Chondrocyte (in vitro differentiated cells): ENCODE results near the gene NRL. TPM values are rescaled to one million over a fixed set of nuclear protein-coding genes. Genes with fewer than 3 reads are reported as not detected.

ENCODE experiments used
- DNase-seq: peaks from one replicate; pipeline ENCODE4 v3.0.0; 2021; ENCODE audit warnings: mixed read lengths, low spot score
- H3K27ac Mint-ChIP-seq: one replicate; pipeline ENCODE4 v1.8.0; 2021; ENCODE audit warnings: mild to moderate bottlenecking, moderate library complexity, mixed read lengths; ENCODE audit not compliant: unreplicated experiment
- H3K27me3 Mint-ChIP-seq: 2 replicates; pipeline ENCODE4 v1.8.0; 2021; ENCODE audit warnings: low read depth, mixed read lengths
- H3K36me3 Mint-ChIP-seq: 2 replicates; pipeline ENCODE4 v1.8.0; 2021; ENCODE audit warnings: low read depth, mixed read lengths
- H3K4me1 Mint-ChIP-seq: 2 replicates; pipeline ENCODE4 v1.8.0; 2021; ENCODE audit warnings: low read depth, mild to moderate bottlenecking, mixed read lengths
- H3K4me3 Mint-ChIP-seq: one replicate; pipeline ENCODE4 v1.8.0; 2021; ENCODE audit warnings: mild to moderate bottlenecking, moderate library complexity, mixed read lengths; ENCODE audit not compliant: unreplicated experiment
- H3K9me3 Mint-ChIP-seq: 2 replicates; pipeline ENCODE4 v1.8.0; 2021; ENCODE audit warnings: low read depth, mixed read lengths
- total RNA-seq: library from RNA; stranded (reverse); gene quantifications from 3 replicates; pipeline ENCODE4 v1.2.1, GENCODE V29; 2021
- TF ChIP-seq, protein P1 (sequence below): fragments of 200-600 bp; sonication (generic); IDR thresholded peaks from 2 replicates; pipeline ENCODE4 v1.5.0; 2021; ENCODE audit warnings: antibody characterized with exemption, mild to moderate bottlenecking, moderate library complexity

Gene NRL
- total RNA-seq, 1 donor from 2014 or later: 1.6 TPM

DNA sequence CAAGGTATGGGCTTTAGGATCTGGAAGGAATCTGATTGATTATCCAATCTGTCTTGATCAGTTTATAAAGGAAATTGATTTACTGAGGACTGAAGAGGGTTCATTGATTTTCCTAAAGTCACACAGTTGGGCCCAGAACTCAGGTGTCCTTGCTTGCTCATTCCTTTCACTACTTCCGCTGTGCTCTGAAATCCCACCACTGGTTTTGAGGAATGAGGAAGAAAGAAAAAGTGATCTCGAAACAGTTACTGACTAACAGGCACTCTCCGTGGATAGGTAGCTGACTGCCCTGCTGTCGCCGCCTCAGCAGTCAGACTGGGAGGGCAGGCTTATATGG lies 15.6 kb upstream of the NRL start, which contains the start of gene FITM1:
Gene FITM1, plus strand, starts transcription at position 280 of the 337 bp plus-strand sequence. CDS start 905 bp downstream, outside the sequence.
- Mint-ChIP-seq H3K36me3 (no peaks in the 10 kb centered on the region), H3K27me3 (no peaks in the 10 kb centered on the region)
- DNase-seq: no peak

DNA sequence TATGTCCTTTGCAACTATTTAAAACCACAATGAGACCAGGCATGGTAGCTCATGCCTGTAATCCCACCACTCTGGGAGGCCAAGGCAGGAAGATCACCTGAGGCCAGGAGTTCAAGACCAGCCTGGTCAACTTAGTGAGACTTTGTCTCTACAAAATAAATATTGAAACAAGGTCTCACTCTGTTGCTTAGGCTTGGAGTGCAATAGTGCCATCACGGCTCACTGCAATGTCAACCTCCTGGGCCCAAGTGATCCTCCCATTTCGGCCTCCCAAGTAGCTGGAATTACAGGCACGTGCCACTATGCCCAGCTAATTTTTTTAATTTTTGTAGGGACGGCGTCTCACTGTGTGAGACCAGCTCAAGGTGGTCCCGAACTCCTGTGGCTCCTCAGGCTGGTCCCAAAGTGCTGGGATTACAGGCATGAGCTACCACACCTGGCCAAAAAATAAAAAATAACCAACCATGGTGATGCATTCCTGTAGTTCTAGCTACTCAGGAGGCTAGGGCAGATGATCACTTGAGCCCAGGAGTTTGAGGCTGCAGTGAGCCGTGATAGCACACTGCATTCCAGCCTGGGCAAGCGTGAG lies 14.8 kb upstream of the NRL start:
- Mint-ChIP-seq H3K27ac (no peak overlapping the region), H3K4me3 (no peak overlapping the region), H3K27me3 (no peaks in the 10 kb centered on the region), H3K36me3 (no peaks in the 10 kb centered on the region), H3K9me3 (no peaks in the 10 kb centered on the region), H3K4me1 (no peaks in the 10 kb centered on the region)
- DNase-seq: no peak
- TF ChIP-seq, protein P1, sequence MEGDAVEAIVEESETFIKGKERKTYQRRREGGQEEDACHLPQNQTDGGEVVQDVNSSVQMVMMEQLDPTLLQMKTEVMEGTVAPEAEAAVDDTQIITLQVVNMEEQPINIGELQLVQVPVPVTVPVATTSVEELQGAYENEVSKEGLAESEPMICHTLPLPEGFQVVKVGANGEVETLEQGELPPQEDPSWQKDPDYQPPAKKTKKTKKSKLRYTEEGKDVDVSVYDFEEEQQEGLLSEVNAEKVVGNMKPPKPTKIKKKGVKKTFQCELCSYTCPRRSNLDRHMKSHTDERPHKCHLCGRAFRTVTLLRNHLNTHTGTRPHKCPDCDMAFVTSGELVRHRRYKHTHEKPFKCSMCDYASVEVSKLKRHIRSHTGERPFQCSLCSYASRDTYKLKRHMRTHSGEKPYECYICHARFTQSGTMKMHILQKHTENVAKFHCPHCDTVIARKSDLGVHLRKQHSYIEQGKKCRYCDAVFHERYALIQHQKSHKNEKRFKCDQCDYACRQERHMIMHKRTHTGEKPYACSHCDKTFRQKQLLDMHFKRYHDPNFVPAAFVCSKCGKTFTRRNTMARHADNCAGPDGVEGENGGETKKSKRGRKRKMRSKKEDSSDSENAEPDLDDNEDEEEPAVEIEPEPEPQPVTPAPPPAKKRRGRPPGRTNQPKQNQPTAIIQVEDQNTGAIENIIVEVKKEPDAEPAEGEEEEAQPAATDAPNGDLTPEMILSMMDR: no peak

More for the DNA sequence above, 15.6 kb upstream of the NRL start, which contains the start of gene FITM1:
- Mint-ChIP-seq H3K9me3 (no peaks in the 10 kb centered on the region), H3K4me3 (no peak within 1 kb of the TSS), H3K4me1 (peaks cover 3% of the 10 kb centered on the region), H3K27ac (no peak within 1 kb of the TSS)
- TF ChIP-seq, protein P1: no peak

DNA sequence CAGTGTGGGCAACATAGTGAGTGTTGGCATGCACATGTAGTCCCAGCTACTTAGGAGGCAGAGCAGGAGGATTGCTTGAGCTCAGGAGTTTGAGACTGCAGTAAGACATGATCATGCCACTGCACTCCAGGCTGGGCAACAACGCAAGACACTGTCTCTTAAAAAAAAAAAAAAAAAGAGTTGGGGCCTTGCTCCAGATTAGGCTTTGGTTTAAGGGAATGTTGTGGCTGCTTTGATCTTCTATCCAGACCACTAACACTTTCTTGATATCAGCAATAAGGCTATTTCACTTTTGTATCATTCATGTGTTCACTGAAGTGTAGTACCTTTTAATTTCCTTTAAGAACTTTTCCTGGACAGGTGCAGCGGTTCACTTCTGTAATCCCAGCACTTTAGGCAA lies 12.9 kb upstream of the NRL start:
- no peaks in the 10 kb centered on the region for H3K4me1 Mint-ChIP-seq
- no peaks in the 10 kb centered on the region for H3K9me3 Mint-ChIP-seq
- TF ChIP-seq, protein P1: no peak
- no peak overlapping the region for H3K4me3 Mint-ChIP-seq
- peaks cover 9% of the 10 kb centered on the region for H3K36me3 Mint-ChIP-seq
- DNase-seq: no peak
- no peaks in the 10 kb centered on the region for H3K27me3 Mint-ChIP-seq
- H3K27ac Mint-ChIP-seq: no peak overlapping the region

DNA sequence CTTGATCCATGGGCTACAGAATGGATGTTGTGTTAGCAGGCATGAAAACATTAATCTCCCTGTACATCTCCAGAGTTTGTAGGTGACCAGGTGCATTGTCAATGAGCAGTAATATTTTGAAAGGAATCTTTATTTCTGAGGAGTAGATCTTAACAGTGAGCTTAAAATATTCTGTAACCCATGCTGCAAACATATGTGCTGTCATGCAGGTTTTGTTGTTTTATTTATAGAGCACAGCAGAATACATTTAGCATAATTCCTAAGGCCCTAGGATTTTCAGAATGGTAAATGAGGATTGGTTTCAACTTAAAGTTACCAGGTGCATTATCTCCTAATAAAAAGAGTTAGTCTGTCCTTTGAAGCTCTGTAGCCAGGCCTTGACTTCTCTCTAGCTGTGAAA lies 12.2 kb upstream of the NRL start:
- H3K4me3 Mint-ChIP-seq: no peak overlapping the region
- H3K27ac Mint-ChIP-seq: no peak overlapping the region
- TF ChIP-seq, protein P1: no peak
- no peak for DNase-seq
- peaks cover 10% of the 10 kb centered on the region for H3K36me3 Mint-ChIP-seq
- H3K4me1 Mint-ChIP-seq: no peaks in the 10 kb centered on the region
- H3K9me3 Mint-ChIP-seq: no peaks in the 10 kb centered on the region
- H3K27me3 Mint-ChIP-seq: no peaks in the 10 kb centered on the region

DNA sequence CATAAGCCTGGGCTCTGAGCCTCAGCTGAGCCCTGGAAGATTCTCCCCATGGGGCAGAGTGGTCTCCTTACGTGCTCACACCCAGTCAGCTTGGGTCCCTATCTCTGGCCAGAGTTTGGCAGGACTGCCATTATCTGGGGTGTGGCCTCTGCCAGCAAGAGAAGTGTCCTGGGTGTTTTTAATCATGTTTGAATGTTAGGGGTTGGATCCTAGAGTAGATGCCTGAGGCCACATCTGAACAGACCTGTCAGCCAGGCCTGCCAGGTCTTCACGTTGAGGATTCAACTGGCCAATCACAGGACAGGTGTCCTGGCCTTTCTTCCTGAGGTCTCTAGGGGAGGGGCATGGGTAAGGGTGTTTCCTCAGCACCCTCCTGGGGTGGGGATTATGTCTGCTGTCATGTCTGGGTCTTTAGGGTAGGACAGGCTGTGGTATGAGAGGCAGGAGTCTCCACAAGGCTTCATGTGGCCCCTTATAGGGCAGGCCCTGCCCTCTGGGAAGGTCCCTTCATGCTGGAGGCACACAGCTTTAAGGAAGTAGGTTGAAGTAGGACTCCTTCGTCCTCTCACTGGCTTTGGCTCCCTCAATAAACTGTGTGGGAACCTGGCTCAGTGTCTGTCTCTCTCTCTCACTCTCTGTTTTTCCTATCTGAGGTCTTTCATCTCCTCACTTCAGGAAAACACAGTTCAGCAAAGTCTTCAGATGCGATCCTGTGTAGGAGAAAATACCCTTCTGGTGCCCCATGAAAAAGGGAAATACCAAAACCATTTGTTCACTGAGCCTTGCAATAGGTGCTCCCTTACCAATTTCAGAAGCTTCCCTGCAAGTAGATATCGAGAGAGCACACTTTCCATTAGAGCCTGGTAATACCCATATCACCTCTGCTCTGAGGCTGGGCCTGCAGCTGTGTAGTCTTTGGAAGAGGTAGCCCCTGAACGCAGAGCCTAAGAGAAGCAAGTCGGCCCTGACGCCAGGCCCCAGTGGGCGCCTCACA lies 9.0 kb upstream of the NRL start:
- Mint-ChIP-seq H3K27me3 (no peaks in the 10 kb centered on the region), H3K4me3 (no peak overlapping the region), H3K27ac (no peak overlapping the region), H3K9me3 (no peaks in the 10 kb centered on the region), H3K36me3 (peaks cover 20% of the 10 kb centered on the region), H3K4me1 (no peaks in the 10 kb centered on the region)
- TF ChIP-seq, protein P1: no peak
- DNase-seq: no peak
